Spleen (tissue), 11 donors: ENCODE measurements around the gene CACNA1F. TPM values are rescaled to one million over a fixed set of nuclear protein-coding genes. Genes with fewer than 3 reads are reported as not detected.

Experiments used
- DNase-seq: peaks from one replicate; pipeline ENCODE4 v3.0.0-alpha.2; 2020
- H3K27ac ChIP-seq, 8 donors: fragments of 200-600 bp; sonication (generic) in 7 of 8; 1 replicate in 4 of 8; 2 replicates in 4 of 8; pipeline versions ENCODE4 v1.5.0 to v1.8.0; 2016 to 2021; ENCODE audit warnings: inconsistent platforms in 4 of 8, mild to moderate bottlenecking in 4 of 8, moderate library complexity in 1 of 8
- H3K27me3 ChIP-seq, 7 donors: fragments of 200-600 bp; sonication (generic) in 6 of 7; replicated peaks in 1 of 7; 1 replicate in 4 of 7; 2 replicates in 3 of 7; pipeline versions ENCODE4 v1.5.0 to v1.8.0; 2016 to 2021; ENCODE audit warnings: inconsistent platforms in 3 of 7, mild to moderate bottlenecking in 1 of 7
- H3K36me3 ChIP-seq, 6 donors: fragments of 200-600 bp; sonication (generic) in 5 of 6; 1 replicate in 4 of 6; 2 replicates in 2 of 6; pipeline versions ENCODE4 v1.5.0 to v1.8.0; 2016 to 2021; ENCODE audit warnings: inconsistent platforms in 2 of 6
- H3K4me1 ChIP-seq, 6 donors: fragments of 200-600 bp; sonication (generic) in 5 of 6; 1 replicate in 3 of 6; 2 replicates in 3 of 6; pipeline versions ENCODE4 v1.5.0 to v1.8.0; 2016 to 2021; ENCODE audit warnings: inconsistent platforms in 3 of 6
- H3K4me3 ChIP-seq, 8 donors: fragments of 200-600 bp; sonication (generic) in 7 of 8; 1 replicate in 4 of 8; 2 replicates in 4 of 8; pipeline versions ENCODE4 v1.5.0 to v1.8.0; 2016 to 2021; ENCODE audit warnings: inconsistent platforms in 4 of 8, mild to moderate bottlenecking in 4 of 8, moderate library complexity in 2 of 8
- H3K9me3 ChIP-seq, 8 donors: fragments of 200-600 bp; sonication (generic) in 7 of 8; 1 replicate in 4 of 8; 2 replicates in 4 of 8; pipeline versions ENCODE4 v1.5.0 to v1.8.0; 2016 to 2021; ENCODE audit warnings: inconsistent platforms in 4 of 8
- POLR2A ChIP-seq, 3 donors: fragments of 450-650 bp; IDR thresholded peaks; one replicate each; pipeline ENCODE4 v1.5.1; 2017; ENCODE audit warnings: antibody characterized with exemption in 3 of 3, mild to moderate bottlenecking in 1 of 3
- POLR2AphosphoS5 ChIP-seq, 3 donors: sonication (generic); formaldehyde crosslinking; IDR thresholded peaks; one replicate each; pipeline ENCODE4 v1.5.1; 2017; ENCODE audit warnings: antibody characterized with exemption in 3 of 3
- WGBS, 5 donors: extraction: QIAGEN DNeasy Blood & Tissue Kit in 3 of 5; methylation state at CpG; one replicate each; pipeline versions ENCODE4 v1.1.5 to v1.1.7; 2013 to 2018; 5-methylcytosine and 5-hydroxymethylcytosine counted together
- intact Hi-C: fragments of 100-400 bp; cut with DNase I; formaldehyde crosslinking; loops from one replicate; pipeline ENCODE4 v1.15.0; 2023; ENCODE audit warnings: low total_unique reads
- polyA plus RNA-seq, 3 donors: library from polyadenylated mRNA; stranded (reverse); fragments of 200-250 nt; gene quantifications; one replicate each; pipeline ENCODE4 v1.2.1, GENCODE V29; 2013
- total RNA-seq, 7 donors: library from RNA; depleted of rRNA in 3 of 7; stranded (reverse); fragments of >200 nt in 3 of 7; fragmentation: NEBNext Ultra II Directional in 4 of 7; extraction: Animal tissue kit (Norgen Biotek cat#: 25700) in 4 of 7; gene quantifications; one replicate each; pipeline versions ENCODE4 v1.1.0 to v1.2.1, GENCODE V29; 2016 to 2021
- TF ChIP-seq, protein P1 (sequence below), 11 experiments: fragments of 200-600 bp in 7 of 11; fragments of 450-650 bp in 4 of 11; sonication (generic) in 4 of 11; IDR thresholded peaks in 8 of 11; conservative IDR thresholded peaks in 3 of 11; 1 replicate in 7 of 11; 2 replicates in 4 of 11; pipeline versions ENCODE4 v1.4.0 to v1.8.0; 2016 to 2021; ENCODE audit warnings: antibody characterized with exemption in 11 of 11, inconsistent platforms in 4 of 11, mild to moderate bottlenecking in 1 of 11
- donor health status: healthy with polysubstance abuse.
- donor health status: DM: no; HTN: no; CAD: no; lungs with moderate emphysema.
- donor health status: DM: no; HTN: no; CAD: no.
- donor health status: Bipolar disorder and iron deficiency.
- donor health status: healthy.
- donor health status: DM: no; HTN: no; CAD: no.
- donor health status: DM: yes; HTN: yes; CAD: no.

Gene CACNA1F
- total and polyA plus RNA-seq, 10 donors: 0.55 to 2.9 (median 0.91) TPM

DNA sequence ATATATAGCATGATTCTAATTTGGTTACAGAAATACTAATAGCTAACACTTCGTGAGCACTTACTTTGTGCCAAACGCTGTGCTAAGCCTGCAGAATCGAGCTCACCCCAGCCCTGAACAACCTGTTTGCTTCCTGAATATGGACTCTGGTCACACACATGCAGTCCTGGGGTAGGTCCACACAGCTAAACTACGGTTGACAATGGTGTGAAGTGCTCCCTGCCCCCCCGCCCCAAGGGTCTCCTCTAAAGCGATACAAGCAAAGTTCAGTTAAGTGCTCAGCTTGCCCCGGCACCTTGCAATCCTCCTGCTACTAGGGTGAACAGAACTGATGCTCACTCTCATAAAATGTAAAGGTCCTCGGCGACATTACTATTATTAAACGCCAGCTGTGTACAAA lies 30.5 kb upstream of the CACNA1F start:
- Histone ChIP-seq H3K27ac (no peak overlapping the region), H3K36me3 (no peaks in the 10 kb centered on the region), H3K4me3 (no peak overlapping the region), H3K9me3 (no peaks in the 10 kb centered on the region), H3K4me1 (peaks cover 0 to 6% (median 0%) of the 10 kb centered on the region in 6 donors), H3K27me3 (peaks cover 0 to 3% (median 0%) of the 10 kb centered on the region in 7 donors)
- peak; percentile 60 for DNase-seq
- intact Hi-C loops: no loop called here
- TF ChIP-seq POLR2A (IDR thresholded peaks at IDR 0.05): no peak
- TF ChIP-seq, protein P1, sequence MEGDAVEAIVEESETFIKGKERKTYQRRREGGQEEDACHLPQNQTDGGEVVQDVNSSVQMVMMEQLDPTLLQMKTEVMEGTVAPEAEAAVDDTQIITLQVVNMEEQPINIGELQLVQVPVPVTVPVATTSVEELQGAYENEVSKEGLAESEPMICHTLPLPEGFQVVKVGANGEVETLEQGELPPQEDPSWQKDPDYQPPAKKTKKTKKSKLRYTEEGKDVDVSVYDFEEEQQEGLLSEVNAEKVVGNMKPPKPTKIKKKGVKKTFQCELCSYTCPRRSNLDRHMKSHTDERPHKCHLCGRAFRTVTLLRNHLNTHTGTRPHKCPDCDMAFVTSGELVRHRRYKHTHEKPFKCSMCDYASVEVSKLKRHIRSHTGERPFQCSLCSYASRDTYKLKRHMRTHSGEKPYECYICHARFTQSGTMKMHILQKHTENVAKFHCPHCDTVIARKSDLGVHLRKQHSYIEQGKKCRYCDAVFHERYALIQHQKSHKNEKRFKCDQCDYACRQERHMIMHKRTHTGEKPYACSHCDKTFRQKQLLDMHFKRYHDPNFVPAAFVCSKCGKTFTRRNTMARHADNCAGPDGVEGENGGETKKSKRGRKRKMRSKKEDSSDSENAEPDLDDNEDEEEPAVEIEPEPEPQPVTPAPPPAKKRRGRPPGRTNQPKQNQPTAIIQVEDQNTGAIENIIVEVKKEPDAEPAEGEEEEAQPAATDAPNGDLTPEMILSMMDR (IDR thresholded peaks at IDR 0.05 in 8 of 11, conservative IDR thresholded peaks at IDR 0.05 in 3 of 11): no peak
- 76 to 93% (median 86%) methylated on average over 7 to 10 of the region's 10 CpGs for WGBS, 5 donors

- Histone ChIP-seq H3K9me3 (no peaks in the 10 kb centered on the region), H3K27me3 (peaks cover 0 to 3% (median 0%) of the 10 kb centered on the region in 7 donors), H3K27ac (no peak overlapping the region), H3K36me3 (no peaks in the 10 kb centered on the region), H3K4me1 (peaks cover 0 to 12% (median 0%) of the 10 kb centered on the region in 6 donors), H3K4me3 (no peak overlapping the region)
- intact Hi-C loops: no loop called here
- no peak for DNase-seq
- 31 to 74% (median 57%) methylated on average over 1 of the region's 1 CpG for WGBS, 5 donors
- no peak for TF ChIP-seq POLR2A (IDR thresholded peaks at IDR 0.05)
- no peak for TF ChIP-seq POLR2AphosphoS5 (IDR thresholded peaks at IDR 0.05)
Measured at GRCh38 chrX:49262603-49263002, 29.5 kb upstream of the CACNA1F start.

DNA sequence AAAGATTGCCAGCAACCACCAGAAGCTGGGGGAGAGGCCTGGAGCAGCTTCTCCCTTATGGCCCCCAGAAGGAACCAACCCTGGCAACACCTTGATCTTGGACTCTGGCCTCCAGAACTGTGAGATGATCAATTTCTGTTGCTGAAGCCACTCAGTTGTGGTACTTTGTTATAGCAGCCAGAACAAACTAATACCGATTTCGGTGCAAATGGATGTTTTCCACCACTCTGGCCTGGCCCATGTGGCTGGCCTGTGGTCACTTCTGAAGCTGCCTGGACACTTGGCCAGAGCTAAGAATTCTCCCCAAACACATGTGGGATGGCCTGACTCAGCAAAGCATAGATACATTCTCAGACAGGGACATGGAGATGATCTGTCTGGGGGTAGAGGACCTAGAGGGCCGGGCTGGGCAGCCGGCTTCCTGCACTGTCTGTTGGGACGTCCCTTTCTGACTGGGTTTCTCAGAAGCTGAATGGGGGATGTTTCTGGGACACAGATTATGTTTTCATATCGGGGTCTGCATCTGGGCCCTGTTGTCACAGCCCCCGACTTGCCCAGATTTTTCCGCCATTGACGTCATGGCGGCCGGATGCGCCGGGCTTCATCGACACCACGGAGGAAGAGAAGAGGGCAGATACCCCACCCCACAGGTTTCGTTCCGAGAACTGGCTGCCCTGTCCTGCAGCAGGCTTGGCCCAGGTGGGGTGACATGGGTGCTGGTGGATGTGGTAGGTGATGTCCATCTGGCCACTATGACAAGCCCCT lies 27.3 kb upstream of the CACNA1F start:
- no peak for TF ChIP-seq POLR2AphosphoS5 (IDR thresholded peaks at IDR 0.05)
- TF ChIP-seq, protein P1 (IDR thresholded peaks at IDR 0.05 in 8 of 11, conservative IDR thresholded peaks at IDR 0.05 in 3 of 11): no peak

GRCh38 chrX:49258749-49259124 lies 25.6 kb upstream of the CACNA1F start:
- Histone ChIP-seq H3K27ac (no peak overlapping the region), H3K4me1 (peaks cover 0 to 24% (median 0%) of the 10 kb centered on the region in 6 donors)
- 83 to 93% (median 86%) methylated on average over 4 to 5 of the region's 5 CpGs for WGBS, 5 donors

More for the DNA sequence above, 27.3 kb upstream of the CACNA1F start:
- Histone ChIP-seq H3K4me1 (peaks cover 0 to 18% (median 0%) of the 10 kb centered on the region in 6 donors), H3K27ac (no peak overlapping the region), H3K36me3 (no peaks in the 10 kb centered on the region), H3K4me3 (no peak overlapping the region), H3K27me3 (peaks cover 0 to 3% (median 0%) of the 10 kb centered on the region in 7 donors), H3K9me3 (no peaks in the 10 kb centered on the region)
- DNase-seq: peak; percentile 51
- 90 to 100% (median 95%) methylated on average over 2 to 17 of the region's 17 CpGs for WGBS, 5 donors
- intact Hi-C loops: no loop called here

More at GRCh38 chrX:49258749-49259124, 25.6 kb upstream of the CACNA1F start:
- TF ChIP-seq, protein P1 (IDR thresholded peaks at IDR 0.05 in 8 of 11, conservative IDR thresholded peaks at IDR 0.05 in 3 of 11): no peak
- TF ChIP-seq POLR2AphosphoS5 (IDR thresholded peaks at IDR 0.05) (no peak), POLR2A (IDR thresholded peaks at IDR 0.05) (no peak)
- Histone ChIP-seq H3K4me3 (no peak overlapping the region), H3K9me3 (no peaks in the 10 kb centered on the region), H3K27me3 (peaks cover 0 to 3% (median 0%) of the 10 kb centered on the region in 7 donors), H3K36me3 (no peaks in the 10 kb centered on the region)
- DNase-seq: no peak
- intact Hi-C loops: no loop called here
